Left forelimb (tissue), 1 donor: Measurements from ENCODE around the gene TREX2.

Source experiments
- DNase-seq: peaks from one replicate; pipeline ENCODE4 v3.0.0-alpha.2; 2018; ENCODE audit warnings: low spot score

TREX2 gene

GRCh38 chrX:153435845-153436244, 10.0 kb downstream of the TREX2 start:
- no peak for DNase-seq

- no peak for DNase-seq
These were observed 11.1 kb downstream of the TREX2 start for GRCh38 chrX:153434801-153435200.

- no peak for DNase-seq
These were observed 12.0 kb downstream of the TREX2 start for GRCh38 chrX:153433781-153434285.

- no peak for DNase-seq
These were observed 12.6 kb downstream of the TREX2 start for GRCh38 chrX:153433161-153433680.

GRCh38 chrX:153430796-153431195, 15.1 kb downstream of the TREX2 start:
- DNase-seq: no peak

- no peak for DNase-seq
These were observed 19.7 kb downstream of the TREX2 start for GRCh38 chrX:153426204-153426603.

- DNase-seq: no peak
These were observed 22.2 kb downstream of the TREX2 start for GRCh38 chrX:153423652-153424051.

- DNase-seq: no peak
These were observed 24.0 kb downstream of the TREX2 start for GRCh38 chrX:153421856-153422255.

GRCh38 chrX:153420851-153421599, 24.8 kb downstream of the TREX2 start:
- DNase-seq: peak; percentile 6

GRCh38 chrX:153417637-153418036, 28.2 kb downstream of the TREX2 start:
- DNase-seq: no peak

- no peak for DNase-seq
These were observed 28.9 kb downstream of the TREX2 start for GRCh38 chrX:153416781-153417450.

- DNase-seq: no peak
These were observed 30.9 kb downstream of the TREX2 start for GRCh38 chrX:153414856-153415510.

GRCh38 chrX:153413731-153414130, 32.1 kb downstream of the TREX2 start:
- DNase-seq: no peak

- no peak for DNase-seq
These were observed 32.8 kb downstream of the TREX2 start for GRCh38 chrX:153412746-153413720.

- no peak for DNase-seq
These were observed 33.8 kb downstream of the TREX2 start for GRCh38 chrX:153411988-153412574.

GRCh38 chrX:153411255-153411987, 34.4 kb downstream of the TREX2 start, which contains the start of gene ZFP92:
ZFP92 (plus strand) TSS chrX:153411472; CDS start chrX:153418323, 6,851 bp downstream.
- DNase-seq: no peak

- no peak for DNase-seq
These were observed 35.0 kb downstream of the TREX2 start for GRCh38 chrX:153410888-153411254.

GRCh38 chrX:153410373-153410772, 35.5 kb downstream of the TREX2 start:
- DNase-seq: no peak

- no peak for DNase-seq
These were observed 36.3 kb downstream of the TREX2 start for GRCh38 chrX:153409414-153410101.
